HG03565 (cell line): ENCODE data around the gene FBXW7.

ENCODE experiments used
- ATAC-seq: cut with Tn5 transposase; IDR thresholded peaks from one replicate; pipeline ENCODE4 v1.9.1; 2021; ENCODE audit warnings: mild to moderate bottlenecking, moderate library complexity; ENCODE audit not compliant: unreplicated experiment

FBXW7 gene

DNA sequence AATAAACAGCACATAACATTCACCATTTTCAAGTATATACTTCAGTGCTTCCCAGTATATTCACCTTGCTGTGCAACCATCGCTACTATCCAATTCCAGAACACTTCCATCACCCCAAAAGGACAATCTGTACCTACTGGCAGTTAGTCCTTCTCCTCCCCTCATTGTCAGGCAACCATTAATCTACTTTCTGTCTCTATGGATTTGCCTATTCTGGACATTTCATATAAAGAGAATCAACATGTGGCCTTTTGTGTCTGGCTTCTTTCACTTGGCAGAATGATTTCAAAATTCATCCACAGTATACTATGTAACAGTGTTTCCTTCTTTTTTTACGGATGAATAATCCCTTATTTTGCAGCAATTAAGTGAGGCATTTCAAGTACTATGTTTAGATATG lies 189.4 kb downstream of the FBXW7 start:
- ATAC-seq = no peak

DNA sequence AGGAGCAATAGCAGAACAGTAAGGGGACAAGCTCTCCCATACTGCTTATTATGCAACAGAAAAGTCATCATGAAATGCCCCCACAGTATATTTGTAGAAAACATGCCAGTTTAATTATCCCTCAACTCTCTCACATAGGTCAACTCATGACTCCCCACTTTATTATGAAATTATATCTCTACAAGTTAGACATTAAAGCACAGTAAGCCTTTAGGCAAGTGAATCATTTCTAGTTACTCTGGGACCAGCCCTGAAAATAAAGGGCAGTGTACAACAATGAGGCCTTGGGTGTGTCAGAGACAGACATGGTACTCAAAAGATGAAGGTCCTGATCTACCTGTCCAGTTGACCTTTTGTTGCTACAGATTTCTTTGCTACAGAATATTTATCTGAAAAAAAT lies 191.9 kb downstream of the FBXW7 start:
- no peak for ATAC-seq

DNA sequence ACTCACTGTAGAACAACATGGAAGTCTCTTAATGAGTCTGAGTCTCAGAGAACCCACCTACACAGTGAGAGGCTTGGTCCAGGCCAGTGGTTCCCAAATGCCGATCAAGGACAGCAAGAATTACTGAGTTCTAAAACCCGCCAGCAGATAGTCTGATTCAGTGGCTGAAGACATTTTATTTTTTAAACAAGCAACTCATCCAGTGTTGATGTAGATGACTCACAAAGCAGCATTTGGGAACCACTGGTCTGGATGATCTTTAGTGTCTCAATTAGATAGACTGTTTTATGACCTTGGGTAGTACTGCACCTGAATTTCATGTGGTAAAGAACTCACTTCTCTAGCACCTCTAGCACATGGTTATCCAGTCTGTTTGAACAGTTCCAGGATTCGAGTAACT lies 193.6 kb downstream of the FBXW7 start:
- no peak for ATAC-seq

DNA sequence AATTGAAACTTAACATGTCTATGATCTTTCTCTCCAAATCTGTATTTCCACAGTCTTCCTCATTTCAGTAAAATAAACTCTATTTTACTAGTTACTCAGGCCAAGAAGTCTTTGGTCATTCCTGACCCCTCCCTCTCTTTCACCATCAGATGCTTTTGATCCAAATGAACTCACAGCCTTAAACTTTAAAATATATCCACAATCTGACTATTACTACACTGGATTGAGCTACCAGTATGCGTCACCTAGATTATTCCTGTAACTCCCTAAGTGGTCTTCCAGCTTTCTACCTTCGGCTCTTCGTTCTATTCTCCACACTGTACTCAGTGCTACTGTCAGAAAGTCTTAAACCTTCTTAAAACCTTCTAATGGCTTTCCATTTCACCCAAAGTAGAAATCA lies 195.1 kb downstream of the FBXW7 start:
- ATAC-seq = no peak

DNA sequence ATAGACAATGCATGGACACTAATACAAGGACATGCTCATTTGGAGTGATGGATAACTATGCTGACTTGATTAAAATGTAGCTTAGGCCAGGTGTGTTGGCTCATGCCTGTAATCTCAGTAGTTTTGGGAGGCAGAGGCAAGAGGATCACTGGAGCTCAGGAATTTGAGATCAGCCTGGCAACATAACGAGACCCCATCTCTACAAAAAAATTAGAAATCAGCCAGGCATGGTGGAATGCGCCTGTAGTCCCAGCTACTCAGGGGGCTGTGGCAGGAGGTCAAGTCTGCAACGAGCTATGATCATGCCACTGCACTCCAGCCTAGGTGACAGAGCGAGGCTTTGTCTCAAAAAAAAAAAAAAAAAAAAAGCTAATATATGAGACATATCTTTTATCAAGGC lies 196.3 kb downstream of the FBXW7 start:
- ATAC-seq = no peak

DNA sequence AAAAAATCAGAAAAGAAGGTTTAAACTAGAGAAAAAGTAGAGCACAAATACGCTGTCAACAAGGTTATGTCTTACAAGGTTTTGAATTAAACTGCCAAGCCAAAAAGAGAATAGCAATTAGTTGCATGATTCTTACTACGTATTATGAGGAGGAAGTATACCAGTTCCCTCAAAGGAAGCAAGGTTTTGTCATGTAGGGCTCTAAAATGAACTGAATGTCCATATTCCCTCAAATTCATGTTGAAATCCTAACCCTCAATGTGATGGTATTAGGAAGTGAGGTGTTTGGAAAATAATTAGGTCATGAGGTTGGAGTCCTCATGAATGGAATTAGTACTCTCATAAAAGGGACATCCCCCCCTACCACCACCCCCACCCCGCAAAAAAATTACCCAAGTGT lies 201.0 kb downstream of the FBXW7 start:
- ATAC-seq = no peak

DNA sequence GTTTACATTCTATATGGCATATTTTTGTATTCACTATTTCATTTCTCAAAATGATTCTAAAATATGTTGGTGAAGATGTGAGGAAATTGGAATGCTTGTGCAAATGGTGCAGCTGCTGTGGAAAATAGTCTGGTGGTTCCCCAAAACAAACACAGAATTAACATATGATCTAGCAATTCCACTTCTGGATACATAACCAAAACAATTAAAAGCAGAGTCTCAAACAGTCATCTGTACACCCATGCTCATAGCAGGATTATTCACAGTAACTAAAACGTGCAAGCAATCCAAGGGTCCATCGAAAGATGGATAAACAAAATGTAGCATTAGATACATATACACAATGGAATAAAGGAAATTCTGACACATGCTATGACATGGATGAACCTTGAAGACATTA lies 204.8 kb downstream of the FBXW7 start:
- ATAC-seq = no peak

DNA sequence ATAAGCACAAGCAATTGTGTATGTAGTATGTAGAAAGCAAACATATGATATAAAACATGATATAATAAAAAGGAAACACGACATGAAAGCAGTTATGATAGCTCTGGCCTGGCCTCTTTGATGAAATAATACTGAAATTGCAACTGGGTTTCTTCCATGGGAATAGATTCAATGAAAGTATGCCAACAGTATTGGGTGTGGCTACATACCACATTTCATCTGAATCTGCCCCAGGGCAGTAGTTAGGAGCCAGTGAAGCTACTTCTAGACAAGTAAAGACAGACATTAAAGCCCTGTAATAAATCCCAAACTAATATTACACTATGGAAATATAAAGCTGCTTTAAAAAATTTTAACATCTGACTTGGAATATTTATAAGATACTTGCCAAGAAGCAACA lies 207.3 kb downstream of the FBXW7 start:
- no peak for ATAC-seq

DNA sequence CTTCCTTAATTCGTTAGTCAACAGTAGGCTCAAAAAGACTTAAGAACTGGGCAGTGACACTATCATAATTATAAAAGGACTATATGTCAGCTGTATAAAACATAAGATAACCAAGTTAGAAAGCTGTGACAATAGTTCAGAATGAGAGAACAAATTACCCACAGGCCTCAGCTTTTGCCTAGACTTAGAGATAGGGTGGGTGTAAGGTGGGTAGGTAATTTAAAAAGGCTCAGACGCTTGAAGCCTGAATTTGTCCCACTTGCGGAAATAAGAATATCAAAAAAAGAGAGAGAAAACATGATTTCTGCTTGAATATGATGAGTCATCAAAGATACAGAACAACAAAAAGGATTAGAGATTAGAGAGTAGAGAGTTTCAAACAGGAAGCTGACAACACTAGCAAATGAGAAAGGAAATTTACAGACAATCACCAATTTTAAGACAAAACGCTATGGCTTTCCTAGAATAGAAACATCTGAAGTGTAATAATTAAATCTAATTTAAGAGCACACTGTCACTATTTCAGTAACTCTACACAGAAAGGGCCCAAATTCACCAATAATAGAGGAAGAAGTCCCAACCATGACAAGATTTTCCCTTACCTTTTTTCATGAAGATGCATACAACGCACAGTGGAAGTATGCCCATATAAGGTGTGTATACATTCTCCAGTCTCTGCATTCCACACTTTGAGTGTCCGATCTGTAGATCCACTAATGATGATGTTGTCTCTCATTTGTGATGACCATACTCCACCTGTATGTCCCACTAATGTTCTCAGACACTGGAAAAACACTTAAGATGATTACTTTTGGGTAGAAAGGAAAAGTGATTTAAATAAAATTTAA lies 208.1 kb downstream of the FBXW7 start:
- ATAC-seq = no peak

DNA sequence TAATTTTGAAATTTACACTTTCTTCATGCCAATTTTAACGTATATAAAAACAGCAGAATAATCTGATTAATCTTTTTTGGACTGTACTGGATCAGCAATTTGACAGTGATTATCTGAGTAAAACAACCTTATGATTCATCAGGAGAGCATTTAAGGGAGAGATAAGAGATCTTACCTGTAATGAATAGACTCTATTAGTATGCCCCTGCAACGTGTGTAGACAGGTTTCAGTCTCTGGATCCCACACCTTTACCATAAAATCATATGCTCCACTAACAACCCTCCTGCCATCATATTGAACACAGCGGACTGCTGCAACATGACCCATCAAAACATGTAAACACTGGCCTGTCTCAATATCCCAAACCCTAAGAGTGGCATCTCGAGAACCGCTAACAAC lies 210.1 kb downstream of the FBXW7 start:
- no peak for ATAC-seq

DNA sequence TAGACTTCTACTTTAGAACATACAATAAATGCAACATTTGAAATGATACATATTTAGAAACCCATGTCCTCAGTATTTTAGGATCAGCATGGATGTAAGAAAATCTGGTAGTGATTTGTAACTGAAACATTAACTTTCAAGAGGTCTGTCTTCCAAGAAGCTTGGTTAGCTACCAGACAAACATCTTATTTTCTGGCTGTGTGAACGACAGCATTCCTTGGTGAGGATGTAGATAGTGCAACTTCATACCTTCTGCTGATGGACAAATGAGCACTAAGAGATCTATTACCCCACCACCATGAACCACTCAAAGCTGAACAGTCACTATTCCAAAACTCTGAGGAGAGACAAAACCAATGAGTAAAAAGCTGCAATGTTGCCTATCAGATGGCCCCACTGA lies 212.7 kb downstream of the FBXW7 start:
- ATAC-seq = no peak

DNA sequence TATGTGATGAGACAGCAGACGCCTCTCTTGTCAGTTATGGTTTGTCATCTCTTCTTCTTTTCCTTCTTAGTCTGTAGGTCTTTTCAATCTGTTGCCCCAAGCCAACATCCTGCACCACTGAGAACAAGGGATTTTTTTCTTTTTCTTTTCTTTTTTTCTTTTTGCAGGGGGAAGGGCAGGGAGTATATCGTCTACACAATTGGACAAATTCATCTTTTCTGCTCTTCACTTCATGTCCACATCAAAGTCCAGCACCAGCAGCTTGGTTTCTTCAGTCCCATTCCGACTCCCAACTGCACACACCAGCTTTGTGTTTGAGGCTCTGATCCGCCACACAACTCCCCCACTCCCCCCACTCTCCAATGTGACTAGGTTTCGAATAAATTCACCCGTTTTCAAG lies 213.2 kb downstream of the FBXW7 start:
- no peak for ATAC-seq

DNA sequence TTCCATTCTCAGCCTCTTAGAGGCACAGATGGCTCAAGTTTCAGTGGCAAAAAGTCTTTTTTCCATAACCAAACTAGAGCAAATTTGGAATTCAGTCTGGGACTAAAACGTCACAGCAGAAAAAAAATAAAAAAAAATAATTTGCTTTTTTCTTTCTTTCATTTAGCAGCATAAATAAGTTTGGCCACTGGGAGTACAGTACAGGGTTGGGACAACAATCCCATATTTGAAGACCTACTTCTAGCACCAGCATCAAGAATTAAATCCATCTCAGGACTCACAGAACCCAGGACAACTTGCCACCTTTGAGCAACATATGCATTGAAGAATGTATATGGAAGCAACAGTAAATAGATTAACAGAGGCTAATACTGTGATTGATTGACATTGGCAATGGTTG lies 214.0 kb downstream of the FBXW7 start:
- no peak for ATAC-seq

DNA sequence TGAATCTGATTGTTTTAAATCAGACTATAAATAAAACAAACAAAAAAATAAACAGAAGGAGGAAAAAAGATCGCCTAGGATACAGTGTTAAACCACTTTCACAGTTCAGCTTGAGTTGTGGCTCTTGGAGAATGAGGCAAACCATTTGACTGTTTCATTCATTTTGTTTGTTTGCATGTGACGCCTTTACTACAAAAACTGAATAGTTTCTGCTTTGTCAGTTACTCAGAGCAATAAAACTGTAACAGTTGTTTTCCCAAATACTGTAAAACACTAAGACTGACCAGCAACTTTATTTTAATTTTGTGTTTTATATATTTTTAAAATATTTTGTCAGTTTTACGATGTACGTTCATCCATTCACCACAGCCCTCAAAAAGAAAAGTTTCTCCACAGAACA lies 214.5 kb downstream of the FBXW7 start:
- no peak for ATAC-seq

DNA sequence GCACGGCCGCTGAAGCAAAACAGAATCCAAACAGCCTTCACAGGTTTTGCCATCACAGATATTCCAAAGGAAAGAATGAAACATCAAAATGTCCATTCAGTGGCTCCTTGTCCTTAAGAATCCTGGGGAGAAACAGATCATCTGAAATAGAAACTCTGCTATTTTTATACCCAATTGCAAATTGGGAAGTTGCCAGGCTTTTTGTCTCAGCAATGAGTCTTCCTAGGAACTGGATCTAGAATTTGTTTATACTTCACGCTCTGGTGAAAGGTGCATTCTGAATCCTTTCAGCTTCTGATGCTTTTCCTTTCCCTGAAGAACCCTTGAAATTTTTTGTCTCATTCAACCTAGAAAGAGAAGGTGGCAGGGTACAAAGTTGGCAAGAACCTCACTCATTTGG lies 218.9 kb downstream of the FBXW7 start:
- ATAC-seq = no peak

DNA sequence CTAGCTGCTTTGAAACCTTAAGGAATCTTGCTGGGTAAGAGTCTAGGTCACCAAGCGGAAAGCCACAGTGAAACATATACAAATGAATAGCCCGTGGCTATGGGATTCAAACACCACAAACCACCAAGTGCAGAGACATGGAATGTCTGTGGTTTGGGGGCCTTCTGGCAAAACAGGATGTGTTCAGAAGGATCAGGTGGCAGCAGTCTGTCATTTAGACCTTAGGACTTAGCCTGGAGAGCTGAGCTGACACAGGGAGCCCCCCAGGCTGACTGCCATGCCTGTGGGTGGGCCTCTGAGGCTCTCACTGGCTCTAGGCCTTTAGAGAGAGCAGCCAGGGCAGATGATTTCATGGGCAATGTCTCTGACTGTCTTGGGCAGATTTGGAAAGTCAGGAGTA lies 225.6 kb downstream of the FBXW7 start:
- no peak for ATAC-seq

DNA sequence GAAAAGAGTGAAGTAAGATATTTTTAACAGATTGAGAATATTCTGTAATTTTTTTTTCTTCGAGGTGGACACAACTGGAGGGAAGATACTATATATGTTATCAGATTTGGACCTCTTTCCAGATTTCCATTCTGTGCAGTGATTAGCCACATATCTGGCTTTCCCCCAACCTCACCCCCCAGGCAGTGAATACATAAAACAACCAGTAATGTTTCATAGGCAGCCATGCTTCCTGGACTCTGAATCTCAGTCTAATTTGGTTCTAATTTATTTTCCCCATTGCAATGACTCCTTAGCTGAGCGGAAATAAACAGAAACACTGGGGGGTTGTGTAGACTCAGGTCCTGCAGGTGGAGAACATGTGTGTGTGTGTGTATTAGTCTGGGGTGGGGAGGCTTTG lies 226.5 kb downstream of the FBXW7 start:
- ATAC-seq = no peak

DNA sequence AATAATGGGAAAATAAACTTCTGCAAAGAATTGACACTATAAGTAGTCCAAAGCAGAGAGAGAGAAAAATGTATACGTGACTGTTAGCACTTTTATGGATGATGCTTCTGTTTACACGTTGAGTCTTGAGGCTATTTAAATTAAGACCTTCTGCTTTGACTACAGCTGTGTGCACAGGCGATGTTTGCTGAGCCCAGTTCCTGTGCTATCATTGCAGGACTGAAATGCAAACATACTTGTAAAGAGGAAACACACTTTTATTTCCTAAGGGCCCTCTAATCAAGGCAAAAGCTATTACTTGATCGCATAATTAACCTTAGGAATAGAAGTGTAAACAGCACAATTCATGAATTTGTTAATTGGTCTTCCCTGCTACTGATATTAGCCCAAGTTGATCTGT lies 226.9 kb downstream of the FBXW7 start:
- no peak for ATAC-seq

DNA sequence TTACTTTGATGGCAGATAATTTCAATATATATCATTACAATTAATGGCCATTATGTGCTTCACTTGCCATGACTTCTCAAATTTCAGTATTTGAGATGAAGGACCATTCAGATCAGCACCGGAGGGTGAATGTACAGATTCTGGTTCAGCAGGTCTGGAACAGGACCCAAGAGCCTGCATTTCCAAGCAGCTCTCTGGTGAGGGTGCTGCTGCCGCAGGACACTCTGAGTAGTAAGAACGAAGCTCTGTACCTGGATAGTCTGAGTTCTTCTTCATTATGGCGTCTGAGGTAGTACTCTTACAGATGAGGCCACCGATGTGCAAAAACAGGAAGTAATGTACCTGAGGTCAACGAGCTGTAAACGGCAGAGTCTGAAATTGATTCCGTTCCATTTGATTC lies 228.2 kb downstream of the FBXW7 start:
- ATAC-seq = no peak

DNA sequence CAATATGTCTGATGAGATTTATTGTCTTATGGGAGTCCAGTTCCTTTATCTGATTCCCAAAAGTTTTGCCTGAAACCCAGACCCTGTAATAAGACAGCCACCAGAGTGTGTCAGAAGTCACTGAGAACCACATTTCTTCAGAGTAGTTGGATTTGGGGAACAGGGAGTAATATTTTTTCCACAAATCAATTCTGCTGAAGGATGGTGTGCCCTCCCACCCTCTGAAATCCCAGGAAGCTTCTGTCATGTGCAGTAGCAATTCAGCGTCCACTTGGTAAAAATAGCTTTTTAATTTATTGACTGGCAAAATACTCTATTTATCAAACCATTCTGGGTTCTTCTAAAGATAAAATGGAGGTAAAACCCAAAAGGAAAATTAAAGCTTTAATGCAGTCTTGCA lies 229.4 kb downstream of the FBXW7 start:
- ATAC-seq = no peak

DNA sequence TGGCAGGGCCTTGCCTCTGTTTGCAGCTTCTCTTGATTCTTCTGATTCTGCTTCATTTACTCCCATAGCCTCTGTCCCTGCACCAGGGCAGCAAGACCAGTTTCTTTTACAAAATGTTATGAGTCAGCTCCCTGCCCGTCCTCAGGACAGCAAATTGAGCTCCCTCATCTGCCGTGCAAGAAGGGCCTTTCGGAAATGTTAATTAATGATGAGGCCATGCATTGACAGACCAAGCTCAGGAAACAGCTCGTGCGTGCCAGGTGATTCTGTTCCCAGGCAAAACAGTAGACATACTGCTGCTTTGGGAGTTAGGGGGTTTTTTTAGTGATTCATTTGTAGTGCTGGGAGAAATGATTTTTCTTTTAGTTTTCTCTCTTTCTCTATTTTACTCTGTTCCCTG lies 231.7 kb downstream of the FBXW7 start:
- peak; percentile 87 for ATAC-seq

DNA sequence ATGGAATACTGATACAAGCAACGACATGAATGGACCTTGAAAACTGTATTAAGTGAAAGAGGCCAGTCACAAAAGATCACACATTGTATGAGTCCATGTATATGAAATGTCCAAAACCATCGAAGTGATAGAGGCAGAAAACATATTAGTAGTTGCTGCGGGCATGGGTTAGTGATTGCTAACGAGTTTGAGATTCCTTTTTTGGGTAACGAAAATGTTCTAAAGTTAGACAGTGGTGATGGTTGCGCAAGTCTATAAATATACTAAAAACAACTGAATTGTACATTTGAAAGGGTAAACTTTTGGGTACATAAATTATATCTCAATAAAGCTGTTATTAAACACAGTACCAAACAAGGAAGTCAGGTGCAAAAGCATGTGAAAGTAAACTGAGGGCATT lies 234.5 kb downstream of the FBXW7 start:
- ATAC-seq = no peak

DNA sequence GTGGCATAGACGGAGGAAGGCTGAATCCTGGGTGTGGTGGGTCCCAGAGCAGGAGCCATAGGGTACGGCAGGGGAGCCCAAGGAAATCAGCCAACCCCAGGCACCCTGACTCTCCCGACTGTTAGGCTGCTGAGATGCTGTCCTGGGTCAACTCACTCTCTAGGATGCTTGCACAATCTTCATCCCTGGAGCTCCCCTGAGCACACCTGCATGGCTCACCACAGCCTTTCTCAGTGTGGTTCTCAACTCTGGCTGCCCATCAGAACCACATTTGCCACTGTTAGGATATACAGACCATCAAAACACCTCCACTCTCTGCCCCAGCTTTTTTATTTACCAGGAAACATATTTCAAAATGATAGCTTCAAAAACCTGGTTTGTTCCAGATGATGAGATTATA lies 236.3 kb downstream of the FBXW7 start:
- ATAC-seq = no peak
